Gastrocnemius medialis (tissue), 4 donors: ENCODE measurements around the gene ECI2. TPM values are rescaled to one million over a fixed set of nuclear protein-coding genes. Genes with fewer than 3 reads are reported as not detected.

Experiments
- ATAC-seq, 2 donors: fragments of 150-250 bp; one replicate each; pipeline ENCODE4 v1.9.1; 2016
- DNase-seq, 2 donors: peaks; one replicate each; pipeline ENCODE4 v3.0.0-alpha.2; 2019
- H3K27ac ChIP-seq, 4 donors: fragments of 200-600 bp; sonication (generic); 1 replicate in 1 of 4; 2 replicates in 3 of 4; pipeline ENCODE4 v1.5.1; 2016 to 2018; ENCODE audit warnings: mild to moderate bottlenecking in 2 of 4, moderate library complexity in 1 of 4
- H3K27me3 ChIP-seq, 3 donors: fragments of 200-600 bp; sonication (generic) in 2 of 3; 1 replicate in 1 of 3; 2 replicates in 2 of 3; pipeline versions ENCODE4 v1.5.1 to v1.6.0; 2016 to 2019; ENCODE audit warnings: mild to moderate bottlenecking in 1 of 3, moderate library complexity in 1 of 3
- H3K36me3 ChIP-seq, 2 donors: fragments of 200-600 bp; sonication (generic) in 1 of 2; one replicate each; pipeline ENCODE4 v1.5.1; 2017 to 2018
- H3K4me1 ChIP-seq, 2 donors: fragments of 200-600 bp; sonication (generic) in 1 of 2; one replicate each; pipeline ENCODE4 v1.5.1; 2016 to 2017; ENCODE audit warnings: mild to moderate bottlenecking in 2 of 2
- H3K4me3 ChIP-seq, 4 donors: fragments of 200-600 bp; sonication (generic) in 3 of 4; 1 replicate in 1 of 4; 2 replicates in 3 of 4; pipeline ENCODE4 v1.5.1; 2016 to 2019; ENCODE audit warnings: mild to moderate bottlenecking in 2 of 4
- H3K9me3 ChIP-seq, 3 donors: fragments of 200-600 bp; sonication (generic) in 2 of 3; 1 replicate in 1 of 3; 2 replicates in 2 of 3; pipeline ENCODE4 v1.5.1; 2016 to 2019
- POLR2A ChIP-seq, 2 donors: fragments of 450-650 bp; IDR thresholded peaks; one replicate each; pipeline ENCODE4 v1.6.1; 2017; ENCODE audit warnings: antibody characterized with exemption in 2 of 2, mild to moderate bottlenecking in 2 of 2, moderate library complexity in 2 of 2
- in situ Hi-C, 4 donors: fragments of 200-750 bp; cut with MboI; loops; one replicate each; pipeline versions ENCODE4 v1.15.0 to v1.8.0; 2017; ENCODE audit warnings: low sequenced_read_pairs in 4 of 4
- intact Hi-C: fragments of 100-400 bp; cut with DNase I; formaldehyde crosslinking; loops from one replicate; pipeline ENCODE4 v1.15.1; 2023; ENCODE audit warnings: low total_unique reads
- total RNA-seq, 4 donors: library from RNA; depleted of rRNA; stranded (reverse); fragments of >200 nt; gene quantifications; one replicate each; pipeline versions ENCODE4 v1.1.0 to v1.2.3, GENCODE V29; 2016
- TF ChIP-seq, protein P1 (sequence below), 5 experiments: fragments of 450-650 bp in 3 of 5; fragments of 200-600 bp in 2 of 5; sonication (generic) in 2 of 5; IDR thresholded peaks in 4 of 5; conservative IDR thresholded peaks in 1 of 5; 1 replicate in 4 of 5; 2 replicates in 1 of 5; pipeline ENCODE4 v1.5.1; 2016 to 2019; ENCODE audit warnings: antibody characterized with exemption in 5 of 5, mild to moderate bottlenecking in 3 of 5, moderate library complexity in 3 of 5

The ECI2 gene
- total RNA-seq, 4 donors from 2014 or later, result 68.1 to 122 (median 94.3) TPM

DNA sequence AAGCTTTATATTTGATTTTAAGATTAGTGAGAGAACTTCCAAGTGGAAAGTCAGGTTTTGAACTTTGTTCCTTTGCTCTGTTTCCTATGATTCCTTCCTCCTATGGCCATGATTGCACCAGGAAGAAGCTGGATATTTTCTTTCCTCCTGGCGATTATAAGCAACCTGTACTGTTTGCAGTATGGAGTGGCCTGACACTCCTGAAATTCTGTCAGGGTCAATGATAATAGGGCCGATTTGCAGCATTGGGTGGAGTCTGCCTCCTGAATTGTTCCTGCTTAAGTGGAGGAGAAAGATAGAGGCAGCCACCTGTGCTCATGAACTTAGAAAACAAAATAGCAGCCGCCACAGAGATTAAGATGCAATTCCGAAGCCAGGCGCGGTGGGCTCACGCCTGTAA, 46.7 kb downstream of the ECI2 start:
- TF ChIP-seq, protein P1, sequence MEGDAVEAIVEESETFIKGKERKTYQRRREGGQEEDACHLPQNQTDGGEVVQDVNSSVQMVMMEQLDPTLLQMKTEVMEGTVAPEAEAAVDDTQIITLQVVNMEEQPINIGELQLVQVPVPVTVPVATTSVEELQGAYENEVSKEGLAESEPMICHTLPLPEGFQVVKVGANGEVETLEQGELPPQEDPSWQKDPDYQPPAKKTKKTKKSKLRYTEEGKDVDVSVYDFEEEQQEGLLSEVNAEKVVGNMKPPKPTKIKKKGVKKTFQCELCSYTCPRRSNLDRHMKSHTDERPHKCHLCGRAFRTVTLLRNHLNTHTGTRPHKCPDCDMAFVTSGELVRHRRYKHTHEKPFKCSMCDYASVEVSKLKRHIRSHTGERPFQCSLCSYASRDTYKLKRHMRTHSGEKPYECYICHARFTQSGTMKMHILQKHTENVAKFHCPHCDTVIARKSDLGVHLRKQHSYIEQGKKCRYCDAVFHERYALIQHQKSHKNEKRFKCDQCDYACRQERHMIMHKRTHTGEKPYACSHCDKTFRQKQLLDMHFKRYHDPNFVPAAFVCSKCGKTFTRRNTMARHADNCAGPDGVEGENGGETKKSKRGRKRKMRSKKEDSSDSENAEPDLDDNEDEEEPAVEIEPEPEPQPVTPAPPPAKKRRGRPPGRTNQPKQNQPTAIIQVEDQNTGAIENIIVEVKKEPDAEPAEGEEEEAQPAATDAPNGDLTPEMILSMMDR (IDR thresholded peaks at IDR 0.05 in 4 of 5, conservative IDR thresholded peaks at IDR 0.05 in 1 of 5), result no peak
- TF ChIP-seq POLR2A (IDR thresholded peaks at IDR 0.05), result no peak
- H3K4me3 ChIP-seq, result no peak overlapping the region
- H3K4me1 ChIP-seq, result no peaks in the 10 kb centered on the region
- in situ Hi-C loops (no loop called here), intact Hi-C loops (no loop called here)
- H3K27ac ChIP-seq, result no peak overlapping the region
- no peaks in the 10 kb centered on the region for H3K27me3 ChIP-seq
- ATAC-seq, result no peak
- H3K9me3 ChIP-seq, result no peaks in the 10 kb centered on the region
- H3K36me3 ChIP-seq, result no peaks in the 10 kb centered on the region
- no peak for DNase-seq

DNA sequence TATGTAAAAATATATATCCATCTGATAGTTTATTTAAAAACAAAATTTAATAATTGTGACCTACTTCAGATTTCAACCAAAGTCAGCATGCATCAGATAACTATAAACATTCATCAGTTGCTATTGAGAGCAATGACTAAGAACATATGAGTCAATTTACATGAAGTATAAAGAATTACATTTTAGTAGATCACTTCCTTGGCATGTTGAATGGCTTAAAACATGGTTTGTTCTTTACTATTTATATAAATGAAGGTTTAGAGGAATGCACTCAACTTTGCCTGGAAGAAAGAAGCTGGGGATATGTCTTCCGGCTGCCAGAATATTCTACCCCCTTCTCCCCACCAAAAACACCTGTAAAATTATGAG, 50.1 kb downstream of the ECI2 start:
- in situ Hi-C loops, result no loop called here

DNA sequence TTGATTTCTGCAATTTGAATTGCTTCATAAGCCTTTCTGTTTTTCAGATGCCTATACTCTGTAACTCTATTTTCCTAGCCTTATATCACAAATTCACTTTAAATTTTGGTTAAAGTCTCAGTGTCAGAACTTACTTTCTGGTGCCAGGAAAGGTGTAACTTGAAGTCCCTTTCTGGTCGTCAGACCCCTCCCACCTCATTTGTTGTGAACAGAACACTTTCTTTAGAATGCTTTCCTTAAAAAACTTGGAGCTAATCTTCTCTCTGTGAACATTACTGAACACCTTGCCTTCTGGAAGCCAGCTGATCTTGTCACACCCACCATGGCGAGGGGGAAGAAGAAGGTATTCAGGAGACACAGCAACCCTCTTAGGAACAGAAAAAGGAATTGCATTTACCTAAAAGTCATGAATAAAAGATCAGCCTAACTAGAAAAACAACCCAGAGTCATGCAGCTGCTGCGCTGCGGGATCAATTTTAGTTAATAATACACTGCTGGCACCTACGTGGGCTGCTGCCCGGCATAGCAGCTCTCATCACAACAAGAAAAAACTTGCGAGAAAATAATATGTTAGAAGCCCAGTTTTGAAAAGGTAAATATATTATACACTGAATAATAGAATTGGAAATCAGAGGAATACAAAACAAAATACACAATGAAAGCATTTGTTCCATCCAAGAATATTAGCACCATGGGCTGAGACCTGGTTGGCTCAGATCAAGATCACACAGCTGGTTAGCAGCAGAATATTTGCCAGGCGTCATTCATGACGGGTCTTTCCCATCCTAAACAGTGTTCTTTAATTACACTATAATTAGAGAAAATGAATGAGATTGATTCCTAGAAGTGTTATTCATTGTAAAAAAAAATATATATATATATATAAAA, 50.7 kb downstream of the ECI2 start:
- no peaks in the 10 kb centered on the region for H3K36me3 ChIP-seq
- intact Hi-C loops, result no loop called here
- DNase-seq (no peak), ATAC-seq (no peak)
- in situ Hi-C loops, result no loop called here
- TF ChIP-seq, protein P1 (IDR thresholded peaks at IDR 0.05 in 4 of 5, conservative IDR thresholded peaks at IDR 0.05 in 1 of 5), result no peak
- TF ChIP-seq POLR2A (IDR thresholded peaks at IDR 0.05), result no peak
- no peaks in the 10 kb centered on the region for H3K4me1 ChIP-seq
- H3K27ac ChIP-seq, result no peak overlapping the region
- no peaks in the 10 kb centered on the region for H3K9me3 ChIP-seq
- no peak overlapping the region for H3K4me3 ChIP-seq
- no peaks in the 10 kb centered on the region for H3K27me3 ChIP-seq

More for the DNA sequence above, 50.1 kb downstream of the ECI2 start:
- intact Hi-C loops, result no loop called here
- Histone ChIP-seq H3K9me3 (no peaks in the 10 kb centered on the region), H3K27me3 (no peaks in the 10 kb centered on the region), H3K4me1 (no peaks in the 10 kb centered on the region), H3K4me3 (no peak overlapping the region), H3K27ac (no peak overlapping the region), H3K36me3 (no peaks in the 10 kb centered on the region)
- DNase-seq (no peak), ATAC-seq (no peak)
- TF ChIP-seq POLR2A (IDR thresholded peaks at IDR 0.05), result no peak
- TF ChIP-seq, protein P1 (IDR thresholded peaks at IDR 0.05 in 4 of 5, conservative IDR thresholded peaks at IDR 0.05 in 1 of 5), result no peak

DNA sequence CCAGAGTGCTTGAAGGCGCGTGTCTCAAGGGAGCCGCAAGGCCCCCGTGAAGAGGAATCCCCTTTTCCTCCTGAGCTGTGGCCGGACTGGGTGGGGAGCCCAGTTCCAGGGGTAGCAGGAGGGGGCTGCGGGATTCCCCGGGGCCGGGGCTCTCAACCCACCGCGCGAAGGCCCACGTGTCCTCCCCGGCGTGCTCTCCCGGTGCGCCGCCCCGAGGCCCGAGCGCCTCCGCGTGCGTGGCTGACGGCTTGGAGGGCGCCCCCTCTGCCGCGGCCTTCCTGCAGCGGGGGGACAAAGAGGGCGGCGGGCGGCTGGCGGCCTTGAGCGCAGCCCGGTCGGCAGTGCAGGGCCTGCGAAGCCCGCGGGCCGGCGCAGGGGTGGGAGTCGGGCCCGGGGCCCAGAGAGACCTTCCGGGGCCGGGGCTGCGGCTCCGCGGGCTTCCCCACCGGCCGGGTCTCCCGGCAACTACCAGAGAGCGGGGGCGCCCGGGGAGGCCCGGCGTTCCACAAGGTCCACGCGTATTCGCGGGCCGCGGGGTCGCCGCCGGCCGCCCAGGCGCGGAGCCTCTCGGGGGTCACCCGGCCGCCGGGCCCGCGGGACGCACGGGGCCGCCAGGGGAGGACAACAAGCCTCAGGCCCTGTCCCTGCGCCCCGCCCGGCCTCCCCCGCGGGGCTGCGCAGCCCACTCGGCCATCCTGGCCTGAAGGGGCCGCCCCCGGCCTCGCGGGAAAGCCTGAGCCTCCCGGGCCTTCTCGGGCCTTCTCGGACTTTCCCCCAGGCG, 56.5 kb downstream of the ECI2 start, which contains the start of gene FAM217A:
Gene FAM217A (minus strand): TSS at position 447 of the 781 bp plus-strand sequence. CDS start 1,723 bp downstream, outside the sequence.
- no peaks in the 10 kb centered on the region for H3K9me3 ChIP-seq
- H3K4me3 ChIP-seq, result no peak within 1 kb of the TSS
- H3K27me3 ChIP-seq, result peaks cover 0 to 6% (median 0%) of the 10 kb centered on the region in 3 donors
- intact Hi-C loops (no loop called here), in situ Hi-C loops (no loop called here)
- H3K4me1 ChIP-seq, result no peaks in the 10 kb centered on the region
- DNase-seq (no peak), ATAC-seq (no peak)
- H3K36me3 ChIP-seq, result no peaks in the 10 kb centered on the region
- TF ChIP-seq, protein P1 (IDR thresholded peaks at IDR 0.05 in 4 of 5, conservative IDR thresholded peaks at IDR 0.05 in 1 of 5), result no peak
- TF ChIP-seq POLR2A (IDR thresholded peaks at IDR 0.05), result no peak
- no peak within 1 kb of the TSS for H3K27ac ChIP-seq
